ENCODE data around the gene PMEPA1.

The PMEPA1 gene

GRCh38 chr20:57724610-57725405, 15.0 kb upstream of the PMEPA1 start:
- H3K4me3 Mint-ChIP-seq: no peak overlapping the region
- no peaks in the 10 kb centered on the region for H3K4me1 Mint-ChIP-seq (ENCODE audit: low read depth)
- H3K27ac Mint-ChIP-seq: no peak overlapping the region
- intact Hi-C loops (cut with micrococcal nuclease): no loop called here
- H3K27me3 Mint-ChIP-seq: peaks cover 24% of the 10 kb centered on the region
- no peaks in the 10 kb centered on the region for H3K9me3 Mint-ChIP-seq
- no peaks in the 10 kb centered on the region for H3K36me3 Mint-ChIP-seq (ENCODE audit: low read depth)

DNA sequence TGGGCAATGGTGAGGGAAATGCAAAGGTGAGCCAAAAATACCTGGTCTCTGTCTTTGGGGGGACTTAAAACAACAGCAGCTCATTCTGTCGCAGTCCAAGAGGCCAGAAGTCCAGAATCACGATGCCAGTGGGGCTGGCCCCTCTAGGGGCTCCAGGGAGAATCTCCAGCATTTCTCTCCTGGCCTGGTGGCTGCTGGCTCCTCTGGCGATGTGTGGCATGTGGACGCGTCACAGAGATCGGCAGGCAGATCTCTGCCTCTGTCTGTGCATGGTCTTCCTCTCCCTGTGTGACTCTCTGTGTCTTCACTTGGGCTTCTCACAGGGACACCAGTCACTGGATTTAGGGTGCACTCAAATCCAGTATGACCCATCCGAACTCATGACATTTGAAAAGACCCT, 14.0 kb upstream of the PMEPA1 start:
- H3K27me3 Mint-ChIP-seq: peaks cover 32% of the 10 kb centered on the region
- H3K4me1 Mint-ChIP-seq (ENCODE audit: low read depth): no peaks in the 10 kb centered on the region
- H3K9me3 Mint-ChIP-seq: no peaks in the 10 kb centered on the region
- H3K27ac Mint-ChIP-seq: no peak overlapping the region
- H3K4me3 Mint-ChIP-seq: no peak overlapping the region
- intact Hi-C loops (cut with micrococcal nuclease): no loop called here
- H3K36me3 Mint-ChIP-seq (ENCODE audit: low read depth): no peaks in the 10 kb centered on the region

DNA sequence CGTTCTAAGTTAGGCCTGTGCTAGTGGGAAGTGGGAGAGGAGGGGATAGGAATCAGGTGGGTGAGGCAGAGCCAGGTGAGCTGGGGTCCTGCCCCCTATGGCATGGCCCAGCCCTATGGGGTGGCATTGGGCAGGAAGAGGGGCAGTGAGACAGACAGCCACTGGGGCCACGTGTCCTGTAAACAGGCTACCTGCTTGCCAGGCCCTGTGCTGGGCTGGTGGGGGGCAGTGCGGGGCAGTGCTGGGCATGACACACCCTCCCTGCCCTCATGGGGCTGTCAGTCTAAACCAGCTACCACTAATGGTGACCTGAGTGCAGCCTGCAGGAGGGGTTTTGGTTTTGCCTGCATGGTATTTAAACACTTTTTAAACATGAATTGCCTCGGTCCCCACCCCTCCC, 10.1 kb upstream of the PMEPA1 start:
- peaks cover 34% of the 10 kb centered on the region for H3K27me3 Mint-ChIP-seq
- H3K4me1 Mint-ChIP-seq (ENCODE audit: low read depth): peaks cover 7% of the 10 kb centered on the region
- no peaks in the 10 kb centered on the region for H3K36me3 Mint-ChIP-seq (ENCODE audit: low read depth)
- no peak overlapping the region for H3K4me3 Mint-ChIP-seq
- no peak overlapping the region for H3K27ac Mint-ChIP-seq
- H3K9me3 Mint-ChIP-seq: no peaks in the 10 kb centered on the region
- intact Hi-C loops (cut with micrococcal nuclease): loop anchor here (10.0 kb wide), 1 partner anchor 585 kb away; the partner anchor contains the start of gene RAB22A

DNA sequence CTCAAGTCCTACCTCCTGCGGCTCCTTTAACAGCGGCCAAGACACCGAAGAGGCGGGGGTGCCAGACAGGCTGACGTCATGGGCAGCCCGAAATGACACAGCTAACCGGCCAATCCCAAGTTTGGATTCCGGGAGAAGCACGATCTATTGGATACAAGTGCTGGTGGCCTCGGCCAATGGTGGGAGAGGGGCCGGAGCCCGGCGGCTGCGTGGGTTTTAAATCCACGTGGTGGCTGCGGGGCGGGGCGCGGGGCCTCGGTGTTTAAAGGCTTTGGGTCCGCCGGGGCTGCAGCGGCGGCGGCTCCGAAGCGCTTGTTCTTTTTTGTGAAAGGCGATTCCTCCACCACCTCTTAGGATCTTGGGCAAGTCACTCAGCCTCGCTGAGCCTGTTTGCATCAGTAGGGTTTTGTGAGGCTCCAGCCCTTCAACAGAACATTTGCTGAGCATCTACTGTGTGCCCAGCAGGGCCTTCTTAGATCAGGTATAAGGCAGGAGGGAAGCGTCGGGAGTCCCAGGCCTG, 8.7 kb upstream of the PMEPA1 start:
- peaks cover 8% of the 10 kb centered on the region for H3K4me1 Mint-ChIP-seq (ENCODE audit: low read depth)
- H3K27ac Mint-ChIP-seq: no peak overlapping the region

GRCh38 chr20:57717797-57718196, 8.0 kb upstream of the PMEPA1 start:
- peaks cover 28% of the 10 kb centered on the region for H3K27me3 Mint-ChIP-seq
- no peak overlapping the region for H3K4me3 Mint-ChIP-seq

More for the DNA sequence above, 8.7 kb upstream of the PMEPA1 start:
- intact Hi-C loops (cut with micrococcal nuclease): loop anchor here (1.0 to 10.0 kb wide), 2 partner anchors 8 to 586 kb away; partner anchors contain the start of genes PMEPA1 and RAB22A
- peaks cover 33% of the 10 kb centered on the region for H3K27me3 Mint-ChIP-seq
- H3K36me3 Mint-ChIP-seq (ENCODE audit: low read depth): no peaks in the 10 kb centered on the region
- H3K4me3 Mint-ChIP-seq: peak overlapping the region; percentile 53
- no peaks in the 10 kb centered on the region for H3K9me3 Mint-ChIP-seq

DNA sequence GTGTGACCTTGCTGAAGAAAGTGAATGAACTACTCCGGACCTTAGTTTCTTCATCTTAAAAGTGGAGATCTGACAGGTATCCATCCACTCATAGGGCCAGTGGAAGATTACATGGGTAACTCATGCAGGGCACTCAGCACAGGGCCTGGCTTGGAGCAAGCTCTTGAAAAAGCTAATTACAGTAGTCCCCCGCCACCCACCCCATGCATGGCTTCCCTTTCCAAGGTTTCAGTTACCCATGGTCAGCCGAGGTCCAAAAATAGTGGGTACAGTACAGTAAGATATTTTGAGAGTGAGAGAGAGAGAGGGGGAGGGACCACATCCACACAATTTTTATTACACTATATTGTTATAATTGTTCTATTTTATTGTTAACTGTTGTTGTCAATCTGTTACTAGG, 7.1 kb upstream of the PMEPA1 start:
- no peaks in the 10 kb centered on the region for H3K9me3 Mint-ChIP-seq
- H3K4me1 Mint-ChIP-seq (ENCODE audit: low read depth): peaks cover 15% of the 10 kb centered on the region
- H3K27me3 Mint-ChIP-seq: peaks cover 28% of the 10 kb centered on the region
- H3K36me3 Mint-ChIP-seq (ENCODE audit: low read depth): no peaks in the 10 kb centered on the region
- intact Hi-C loops (cut with micrococcal nuclease): loop anchor here (10.0 kb wide), 1 partner anchor 588 kb away; the partner anchor contains the start of gene RAB22A
- H3K4me3 Mint-ChIP-seq: no peak overlapping the region
- H3K27ac Mint-ChIP-seq: no peak overlapping the region

More at GRCh38 chr20:57717797-57718196, 8.0 kb upstream of the PMEPA1 start:
- H3K4me1 Mint-ChIP-seq (ENCODE audit: low read depth): peaks cover 15% of the 10 kb centered on the region
- H3K36me3 Mint-ChIP-seq (ENCODE audit: low read depth): no peaks in the 10 kb centered on the region
- no peaks in the 10 kb centered on the region for H3K9me3 Mint-ChIP-seq
- no peak overlapping the region for H3K27ac Mint-ChIP-seq
- intact Hi-C loops (cut with micrococcal nuclease): loop anchor here (1.0 to 10.0 kb wide), 2 partner anchors 7 to 587 kb away; partner anchors contain the start of genes PMEPA1 and RAB22A

GRCh38 chr20:57716202-57716601, 6.4 kb upstream of the PMEPA1 start:
- H3K27me3 Mint-ChIP-seq: peaks cover 33% of the 10 kb centered on the region
- H3K9me3 Mint-ChIP-seq: no peaks in the 10 kb centered on the region
- intact Hi-C loops (cut with micrococcal nuclease): loop anchor here (10.0 kb wide), 1 partner anchor 589 kb away; the partner anchor contains the start of gene RAB22A
- H3K4me1 Mint-ChIP-seq (ENCODE audit: low read depth): peaks cover 15% of the 10 kb centered on the region
- no peak overlapping the region for H3K27ac Mint-ChIP-seq
- H3K36me3 Mint-ChIP-seq (ENCODE audit: low read depth): no peaks in the 10 kb centered on the region
- H3K4me3 Mint-ChIP-seq: no peak overlapping the region

GRCh38 chr20:57715268-57715904, 5.6 kb upstream of the PMEPA1 start:
- Mint-ChIP-seq H3K27me3 (peaks cover 36% of the 10 kb centered on the region), H3K27ac (no peak overlapping the region), H3K36me3 (ENCODE audit: low read depth) (no peaks in the 10 kb centered on the region), H3K4me1 (ENCODE audit: low read depth) (peaks cover 22% of the 10 kb centered on the region), H3K9me3 (no peaks in the 10 kb centered on the region), H3K4me3 (no peak overlapping the region)
- intact Hi-C loops (cut with micrococcal nuclease): loop anchor here (10.0 kb wide), 1 partner anchor 589 kb away; the partner anchor contains the start of gene RAB22A

DNA sequence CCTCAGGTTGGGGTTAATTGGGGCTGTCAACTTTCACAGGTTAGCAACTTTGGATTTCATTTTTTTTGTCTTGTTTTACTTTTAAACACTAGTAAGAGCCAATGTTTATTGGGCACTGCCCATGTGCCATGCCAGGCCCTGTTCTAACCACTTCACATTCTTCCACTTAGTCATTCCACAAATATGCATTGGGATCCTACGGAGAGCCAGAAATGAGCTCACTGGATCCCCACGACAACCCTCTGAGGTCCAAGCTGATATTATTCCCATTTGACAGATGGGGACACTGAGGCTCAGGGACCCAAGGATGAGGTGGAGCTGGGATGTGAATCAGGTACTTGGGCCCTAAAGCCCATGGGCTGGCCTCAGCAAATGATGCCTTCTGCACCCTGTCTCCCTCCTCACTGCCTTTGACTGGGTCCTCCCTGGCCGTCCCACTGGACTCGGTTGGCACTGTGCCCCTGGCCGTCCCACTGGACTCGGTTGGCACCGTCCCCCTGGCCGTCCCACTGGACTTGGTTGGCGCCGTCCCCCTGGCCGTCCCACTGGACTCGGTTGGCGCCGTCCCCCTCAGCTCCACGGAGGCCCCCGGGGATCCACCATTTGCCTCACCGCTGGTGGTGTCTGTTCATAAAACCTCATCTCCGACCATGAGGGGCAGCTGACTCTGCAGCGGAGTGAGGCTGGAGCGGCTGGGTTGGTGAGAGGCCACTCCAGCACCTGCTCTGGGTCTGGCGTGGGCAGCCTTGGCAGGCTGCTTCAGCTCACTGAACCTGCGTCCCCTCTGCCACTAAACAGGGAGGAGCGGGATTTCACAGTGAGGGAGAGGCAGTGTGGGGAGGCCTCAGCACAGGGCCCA, 4.8 kb upstream of the PMEPA1 start:
- H3K9me3 Mint-ChIP-seq: no peaks in the 10 kb centered on the region
- H3K4me3 Mint-ChIP-seq: no peak overlapping the region
- H3K27ac Mint-ChIP-seq: no peak overlapping the region
- peaks cover 33% of the 10 kb centered on the region for H3K27me3 Mint-ChIP-seq
- intact Hi-C loops (cut with micrococcal nuclease): loop anchor here (10.0 kb wide), 1 partner anchor 590 kb away; the partner anchor contains the start of gene RAB22A
- H3K36me3 Mint-ChIP-seq (ENCODE audit: low read depth): no peaks in the 10 kb centered on the region
- peaks cover 24% of the 10 kb centered on the region for H3K4me1 Mint-ChIP-seq (ENCODE audit: low read depth)

GRCh38 chr20:57713951-57714350, 4.1 kb upstream of the PMEPA1 start:
- Mint-ChIP-seq H3K9me3 (no peaks in the 10 kb centered on the region), H3K27me3 (peaks cover 27% of the 10 kb centered on the region), H3K27ac (no peak overlapping the region), H3K4me3 (no peak overlapping the region), H3K4me1 (ENCODE audit: low read depth) (peaks cover 24% of the 10 kb centered on the region), H3K36me3 (ENCODE audit: low read depth) (no peaks in the 10 kb centered on the region)
- intact Hi-C loops (cut with micrococcal nuclease): loop anchor here (10.0 kb wide), 1 partner anchor 591 kb away; the partner anchor contains the start of gene RAB22A

DNA sequence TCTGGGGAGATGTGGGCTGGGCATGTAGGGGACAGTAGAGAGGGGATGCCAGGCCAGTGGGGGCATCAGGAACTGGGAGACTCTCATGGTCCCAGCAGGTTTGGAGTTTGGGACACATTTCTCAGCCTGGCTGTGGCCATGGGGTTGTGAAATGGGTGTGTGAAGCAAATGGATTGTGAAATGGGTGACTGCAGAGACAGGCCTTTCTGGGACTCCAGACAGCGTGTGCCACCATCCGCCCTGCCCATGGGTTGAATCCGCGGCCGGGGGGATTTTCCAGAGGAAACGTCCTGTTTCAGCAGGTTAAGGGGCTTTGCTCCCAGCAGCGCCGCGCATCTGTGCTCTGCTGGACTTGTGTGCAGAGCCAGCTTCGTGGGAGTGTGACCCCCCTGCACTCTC, 3.7 kb upstream of the PMEPA1 start:
- peaks cover 28% of the 10 kb centered on the region for H3K4me1 Mint-ChIP-seq (ENCODE audit: low read depth)
- intact Hi-C loops (cut with micrococcal nuclease): loop anchor here (10.0 kb wide), 1 partner anchor 591 kb away; the partner anchor contains the start of gene RAB22A
- H3K36me3 Mint-ChIP-seq (ENCODE audit: low read depth): peaks cover 4% of the 10 kb centered on the region
- H3K27me3 Mint-ChIP-seq: peaks cover 31% of the 10 kb centered on the region
- peak overlapping the region; percentile 0 for H3K27ac Mint-ChIP-seq
- H3K9me3 Mint-ChIP-seq: no peaks in the 10 kb centered on the region
- H3K4me3 Mint-ChIP-seq: no peak overlapping the region

DNA sequence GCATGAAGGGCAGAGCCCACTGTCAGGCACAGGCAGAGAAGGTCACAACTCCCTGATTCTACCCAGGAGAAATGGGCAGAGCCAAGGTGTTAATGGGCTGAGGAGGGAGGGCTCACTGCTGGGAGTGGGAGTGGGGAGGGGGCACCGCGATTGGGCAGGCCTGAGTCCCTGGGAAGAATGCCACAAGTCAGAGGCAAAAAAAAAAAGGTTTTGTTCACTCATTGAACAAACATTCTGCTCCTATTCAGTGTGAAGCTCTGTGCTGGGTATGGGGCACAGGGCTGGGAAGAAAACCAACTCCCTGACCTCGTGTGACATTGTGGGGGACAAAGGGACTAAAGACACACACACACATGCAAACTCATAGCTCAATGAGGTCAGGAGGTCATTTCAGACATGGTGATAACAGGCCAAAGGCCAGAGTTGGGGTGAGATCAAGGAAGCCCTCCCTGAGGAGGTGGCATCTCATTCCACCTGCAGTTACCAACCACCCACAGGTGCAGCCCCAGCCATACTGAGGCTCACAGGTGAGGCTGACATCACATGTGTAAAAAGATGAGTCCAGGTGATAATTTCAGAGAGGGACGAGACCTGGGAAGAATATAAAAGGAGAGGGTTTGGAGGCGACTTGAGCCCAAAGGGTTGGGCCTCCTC, 3.2 kb upstream of the PMEPA1 start:
- Mint-ChIP-seq H3K4me3 (no peak overlapping the region), H3K27me3 (peaks cover 36% of the 10 kb centered on the region), H3K4me1 (ENCODE audit: low read depth) (peaks cover 33% of the 10 kb centered on the region), H3K36me3 (ENCODE audit: low read depth) (peaks cover 5% of the 10 kb centered on the region), H3K27ac (peak overlapping the region; percentile 0), H3K9me3 (no peaks in the 10 kb centered on the region)
- intact Hi-C loops (cut with micrococcal nuclease): loop anchor here (10.0 kb wide), 1 partner anchor 592 kb away; the partner anchor contains the start of gene RAB22A

DNA sequence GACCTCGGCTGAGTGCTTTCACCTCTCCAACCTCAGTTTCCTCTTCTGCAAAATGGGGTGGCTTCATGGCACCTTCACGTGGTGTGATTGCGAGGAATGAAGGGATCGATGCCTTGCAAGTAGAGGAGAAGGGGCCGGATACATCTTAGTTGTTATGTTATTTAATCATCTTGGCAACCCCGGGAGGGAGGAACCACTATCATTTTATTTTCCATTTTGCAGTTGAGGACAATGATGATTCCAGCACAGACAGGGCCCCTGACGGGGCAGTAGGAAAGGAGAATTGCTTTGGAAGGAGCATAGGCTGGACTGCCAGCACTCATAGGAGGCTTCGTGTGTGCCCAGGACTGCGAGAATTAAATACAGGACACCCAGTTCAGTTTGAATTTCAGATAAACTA, 2.5 kb upstream of the PMEPA1 start:
- H3K27me3 Mint-ChIP-seq: peaks cover 38% of the 10 kb centered on the region
- peaks cover 36% of the 10 kb centered on the region for H3K4me1 Mint-ChIP-seq (ENCODE audit: low read depth)
- H3K9me3 Mint-ChIP-seq: no peaks in the 10 kb centered on the region
- peak overlapping the region; percentile 0 for H3K27ac Mint-ChIP-seq
- no peak overlapping the region for H3K4me3 Mint-ChIP-seq
- H3K36me3 Mint-ChIP-seq (ENCODE audit: low read depth): peaks cover 5% of the 10 kb centered on the region
- intact Hi-C loops (cut with micrococcal nuclease): loop anchor here (10.0 kb wide), 1 partner anchor 592 kb away; the partner anchor contains the start of gene RAB22A
